ENCODE measurements around the gene NMRK2.

The NMRK2 gene

GRCh38 chr19:3899531-3900294, 33.2 kb upstream of the NMRK2 start:
- TF ChIP-seq ZFX (IDR thresholded peaks at IDR 0.05) (no peak), CTCF (conservative IDR thresholded peaks at IDR 0.05) (no peak)
- H3K27ac ChIP-seq: no peak overlapping the region

GRCh38 chr19:3902317-3902973, 30.4 kb upstream of the NMRK2 start:
- H3K27ac ChIP-seq: no peak overlapping the region
- TF ChIP-seq CTCF (conservative IDR thresholded peaks at IDR 0.05) (no peak), ZFX (IDR thresholded peaks at IDR 0.05) (no peak)

GRCh38 chr19:3904233-3904632, 28.6 kb upstream of the NMRK2 start:
- TF ChIP-seq ZFX (IDR thresholded peaks at IDR 0.05) (no peak), CTCF (conservative IDR thresholded peaks at IDR 0.05) (no peak)
- no peak overlapping the region for H3K27ac ChIP-seq

GRCh38 chr19:3907626-3908265, 25.1 kb upstream of the NMRK2 start:
- no peak for TF ChIP-seq ZFX (IDR thresholded peaks at IDR 0.05)
- no peak for TF ChIP-seq CTCF (conservative IDR thresholded peaks at IDR 0.05)
- no peak overlapping the region for H3K27ac ChIP-seq

- TF ChIP-seq ZFX (IDR thresholded peaks at IDR 0.05) (no peak), CTCF (conservative IDR thresholded peaks at IDR 0.05) (no peak)
- H3K27ac ChIP-seq: no peak overlapping the region
Measured at GRCh38 chr19:3908266-3909054, 24.4 kb upstream of the NMRK2 start.

- TF ChIP-seq CTCF (conservative IDR thresholded peaks at IDR 0.05) (no peak), ZFX (IDR thresholded peaks at IDR 0.05) (no peak)
- no peak overlapping the region for H3K27ac ChIP-seq
Measured at GRCh38 chr19:3910105-3910504, 22.8 kb upstream of the NMRK2 start.

Data from C4-2B (cell line).